ENCODE measurements around the gene C14orf119.

C14orf119 gene

GRCh38 chr14:23076785-23077408, 18.4 kb upstream of the C14orf119 start:
- H3K27me3 ChIP-seq (ENCODE audit: control insufficient read depth, insufficient read depth, low read length), result no peaks in the 10 kb centered on the region
- H3K9me3 ChIP-seq (ENCODE audit: control insufficient read depth, insufficient read depth, low read depth, low read length), result no peaks in the 10 kb centered on the region
- 0 out of 2 replicates have a peak overlapping the region, but pooled peaks have one; percentile 22 for H3K27ac ChIP-seq (ENCODE audit: low read depth, low read length)
- H3K36me3 ChIP-seq (ENCODE audit: control insufficient read depth, insufficient read depth, low read length), result peaks cover 90% of the 10 kb centered on the region
- peaks cover 20% of the 10 kb centered on the region for H3K4me1 ChIP-seq (ENCODE audit: control insufficient read depth, insufficient read depth, low read length)
- H3K4me3 ChIP-seq (ENCODE audit: low read depth, low read length), result no peak overlapping the region
- H3K9ac ChIP-seq (ENCODE audit: low read length), result no peak overlapping the region

- Histone ChIP-seq H3K27ac (ENCODE audit: low read depth, low read length) (no peak overlapping the region), H3K9me3 (ENCODE audit: control insufficient read depth, insufficient read depth, low read depth, low read length) (no peaks in the 10 kb centered on the region), H3K27me3 (ENCODE audit: control insufficient read depth, insufficient read depth, low read length) (no peaks in the 10 kb centered on the region), H3K4me1 (ENCODE audit: control insufficient read depth, insufficient read depth, low read length) (peaks cover 10% of the 10 kb centered on the region), H3K36me3 (ENCODE audit: control insufficient read depth, insufficient read depth, low read length) (peaks cover 91% of the 10 kb centered on the region), H3K4me3 (ENCODE audit: low read depth, low read length) (no peak overlapping the region), H3K9ac (ENCODE audit: low read length) (no peak overlapping the region)
These were observed 17.3 kb upstream of the C14orf119 start for GRCh38 chr14:23077962-23078361.

- Histone ChIP-seq H3K27ac (ENCODE audit: low read depth, low read length) (no peak overlapping the region), H3K36me3 (ENCODE audit: control insufficient read depth, insufficient read depth, low read length) (peaks cover 94% of the 10 kb centered on the region)
These were observed 16.6 kb upstream of the C14orf119 start for GRCh38 chr14:23078692-23079116.

GRCh38 chr14:23079716-23080115, 15.6 kb upstream of the C14orf119 start:
- Histone ChIP-seq H3K9ac (ENCODE audit: low read length) (no peak overlapping the region), H3K9me3 (ENCODE audit: control insufficient read depth, insufficient read depth, low read depth, low read length) (no peaks in the 10 kb centered on the region), H3K4me3 (ENCODE audit: low read depth, low read length) (no peak overlapping the region), H3K27ac (ENCODE audit: low read depth, low read length) (no peak overlapping the region), H3K36me3 (ENCODE audit: control insufficient read depth, insufficient read depth, low read length) (peaks cover 98% of the 10 kb centered on the region), H3K4me1 (ENCODE audit: control insufficient read depth, insufficient read depth, low read length) (peaks cover 9% of the 10 kb centered on the region; the same call in 1 of the 2 replicates), H3K27me3 (ENCODE audit: control insufficient read depth, insufficient read depth, low read length) (no peaks in the 10 kb centered on the region)

More at GRCh38 chr14:23078692-23079116, 16.6 kb upstream of the C14orf119 start:
- no peaks in the 10 kb centered on the region for H3K9me3 ChIP-seq (ENCODE audit: control insufficient read depth, insufficient read depth, low read depth, low read length)
- H3K9ac ChIP-seq (ENCODE audit: low read length), result no peak overlapping the region
- H3K27me3 ChIP-seq (ENCODE audit: control insufficient read depth, insufficient read depth, low read length), result no peaks in the 10 kb centered on the region
- H3K4me3 ChIP-seq (ENCODE audit: low read depth, low read length), result no peak overlapping the region
- H3K4me1 ChIP-seq (ENCODE audit: control insufficient read depth, insufficient read depth, low read length), result peaks cover 9% of the 10 kb centered on the region; the same call in 1 of the 2 replicates

- H3K36me3 ChIP-seq (ENCODE audit: control insufficient read depth, insufficient read depth, low read length), result peaks cover 98% of the 10 kb centered on the region
These were observed 14.8 kb upstream of the C14orf119 start for GRCh38 chr14:23080474-23080873.

GRCh38 chr14:23085458-23085857, 9.8 kb upstream of the C14orf119 start:
- Histone ChIP-seq H3K27ac (ENCODE audit: low read depth, low read length) (no peak overlapping the region), H3K4me3 (ENCODE audit: low read depth, low read length) (no peak overlapping the region), H3K9me3 (ENCODE audit: control insufficient read depth, insufficient read depth, low read depth, low read length) (no peaks in the 10 kb centered on the region), H3K9ac (ENCODE audit: low read length) (no peak overlapping the region), H3K4me1 (ENCODE audit: control insufficient read depth, insufficient read depth, low read length) (no peaks in the 10 kb centered on the region), H3K27me3 (ENCODE audit: control insufficient read depth, insufficient read depth, low read length) (no peaks in the 10 kb centered on the region), H3K36me3 (ENCODE audit: control insufficient read depth, insufficient read depth, low read length) (peaks cover 98% of the 10 kb centered on the region)

More at GRCh38 chr14:23080474-23080873, 14.8 kb upstream of the C14orf119 start:
- Histone ChIP-seq H3K27ac (ENCODE audit: low read depth, low read length) (no peak overlapping the region), H3K27me3 (ENCODE audit: control insufficient read depth, insufficient read depth, low read length) (no peaks in the 10 kb centered on the region), H3K9ac (ENCODE audit: low read length) (no peak overlapping the region), H3K4me3 (ENCODE audit: low read depth, low read length) (no peak overlapping the region), H3K4me1 (ENCODE audit: control insufficient read depth, insufficient read depth, low read length) (peaks cover 9% of the 10 kb centered on the region; the same call in 1 of the 2 replicates), H3K9me3 (ENCODE audit: control insufficient read depth, insufficient read depth, low read depth, low read length) (no peaks in the 10 kb centered on the region)

GRCh38 chr14:23086565-23086964, 8.7 kb upstream of the C14orf119 start:
- Histone ChIP-seq H3K9ac (ENCODE audit: low read length) (no peak overlapping the region), H3K9me3 (ENCODE audit: control insufficient read depth, insufficient read depth, low read depth, low read length) (no peaks in the 10 kb centered on the region), H3K27ac (ENCODE audit: low read depth, low read length) (no peak overlapping the region), H3K4me1 (ENCODE audit: control insufficient read depth, insufficient read depth, low read length) (no peaks in the 10 kb centered on the region), H3K4me3 (ENCODE audit: low read depth, low read length) (no peak overlapping the region), H3K27me3 (ENCODE audit: control insufficient read depth, insufficient read depth, low read length) (no peaks in the 10 kb centered on the region), H3K36me3 (ENCODE audit: control insufficient read depth, insufficient read depth, low read length) (peaks cover 96% of the 10 kb centered on the region)

GRCh38 chr14:23089498-23090253, 5.6 kb upstream of the C14orf119 start:
- Histone ChIP-seq H3K27me3 (ENCODE audit: control insufficient read depth, insufficient read depth, low read length) (no peaks in the 10 kb centered on the region), H3K4me3 (ENCODE audit: low read depth, low read length) (no peak overlapping the region), H3K27ac (ENCODE audit: low read depth, low read length) (no peak overlapping the region), H3K4me1 (ENCODE audit: control insufficient read depth, insufficient read depth, low read length) (peaks cover 4% of the 10 kb centered on the region), H3K36me3 (ENCODE audit: control insufficient read depth, insufficient read depth, low read length) (peaks cover 86% of the 10 kb centered on the region), H3K9me3 (ENCODE audit: control insufficient read depth, insufficient read depth, low read depth, low read length) (no peaks in the 10 kb centered on the region), H3K9ac (ENCODE audit: low read length) (no peak overlapping the region)

GRCh38 chr14:23090254-23090636, 5.1 kb upstream of the C14orf119 start:
- H3K4me3 ChIP-seq (ENCODE audit: low read depth, low read length), result no peak overlapping the region
- peaks cover 81% of the 10 kb centered on the region for H3K36me3 ChIP-seq (ENCODE audit: control insufficient read depth, insufficient read depth, low read length)
- no peak overlapping the region for H3K9ac ChIP-seq (ENCODE audit: low read length)

GRCh38 chr14:23091294-23092225, 3.7 kb upstream of the C14orf119 start:
- no peaks in the 10 kb centered on the region for H3K9me3 ChIP-seq (ENCODE audit: control insufficient read depth, insufficient read depth, low read depth, low read length)
- peaks cover 4% of the 10 kb centered on the region for H3K4me1 ChIP-seq (ENCODE audit: control insufficient read depth, insufficient read depth, low read length)
- H3K4me3 ChIP-seq (ENCODE audit: low read depth, low read length), result no peak overlapping the region
- H3K27ac ChIP-seq (ENCODE audit: low read depth, low read length), result no peak overlapping the region
- H3K27me3 ChIP-seq (ENCODE audit: control insufficient read depth, insufficient read depth, low read length), result no peaks in the 10 kb centered on the region
- H3K9ac ChIP-seq (ENCODE audit: low read length), result no peak overlapping the region
- peaks cover 67% of the 10 kb centered on the region for H3K36me3 ChIP-seq (ENCODE audit: control insufficient read depth, insufficient read depth, low read length)

More at GRCh38 chr14:23090254-23090636, 5.1 kb upstream of the C14orf119 start:
- Histone ChIP-seq H3K27me3 (ENCODE audit: control insufficient read depth, insufficient read depth, low read length) (no peaks in the 10 kb centered on the region), H3K27ac (ENCODE audit: low read depth, low read length) (no peak overlapping the region), H3K4me1 (ENCODE audit: control insufficient read depth, insufficient read depth, low read length) (peaks cover 4% of the 10 kb centered on the region), H3K9me3 (ENCODE audit: control insufficient read depth, insufficient read depth, low read depth, low read length) (no peaks in the 10 kb centered on the region)
